Endothelial cell of umbilical vein (primary cell): ENCODE data around the gene ZNF563. TPM values are rescaled to one million over a fixed set of nuclear protein-coding genes. Genes with fewer than 3 reads are reported as not detected.

Experiments used
- BruUV-seq: library from RNA; stranded (reverse); fragments of 400-500 nt; replicated peaks from 2 replicates; lab custom pipeline; 2021; lab: Mats Ljungman, UMichigan
- CTCF ChIA-PET: fragments of 300-600, 350-600 bp; sonication (Branson Sonifier 250); formaldehyde crosslinking; loops from one replicate; lab custom pipeline; 2021; ENCODE audit warnings: antibody characterized with exemption, inconsistent platforms; lab: Charles Lee
- POLR2A ChIA-PET: fragments of 300-600, 350-600 bp; sonication (Branson Sonifier 250); formaldehyde crosslinking; loops from one replicate; lab custom pipeline; 2021; ENCODE audit warnings: antibody characterized with exemption, inconsistent platforms; lab: Charles Lee
- DNase-seq: peaks from one replicate; pipeline ENCODE4 v3.0.0-alpha.2; 2011; ENCODE audit warnings: low read depth, low spot score
- FAIRE-seq: peaks from 2 replicates; lab custom pipeline; 2011; peaks lifted over from hg19 to GRCh38; lab: Jason Lieb, UNC
- H2AFZ ChIP-seq: 2 replicates; pipeline ENCODE4 v1.6.0; 2012; ENCODE audit warnings: low read depth, low read length, control low read depth, inconsistent platforms
- H3K27ac ChIP-seq: 2 replicates; pipeline ENCODE4 v1.5.1; 2011; ENCODE audit warnings: low read depth, mild to moderate bottlenecking, control low read depth, low read length, moderate library complexity; ENCODE audit not compliant: insufficient read depth
- H3K27me3 ChIP-seq, 2 experiments: 2 replicates each; pipeline versions ENCODE4 v1.6.0 to v1.6.1; 2011; ENCODE audit warnings: low read length in 2 of 2, mixed read lengths in 1 of 2; ENCODE audit not compliant: control insufficient read depth in 2 of 2, insufficient read depth in 2 of 2
- H3K36me3 ChIP-seq, 2 experiments: 2 replicates in 1 of 2; 3 replicates in 1 of 2; pipeline ENCODE4 v1.5.1; 2011; ENCODE audit warnings: low read length in 2 of 2, mild to moderate bottlenecking in 1 of 2, moderate library complexity in 1 of 2; ENCODE audit not compliant: control insufficient read depth in 2 of 2, insufficient read depth in 2 of 2; ENCODE audit errors: extremely low read depth in 1 of 2
- H3K4me1 ChIP-seq: 3 replicates; pipeline ENCODE4 v1.5.1; 2011; ENCODE audit warnings: mild to moderate bottlenecking, low read length; ENCODE audit not compliant: control insufficient read depth, insufficient read depth; ENCODE audit errors: extremely low read depth
- H3K4me2 ChIP-seq: 2 replicates; pipeline ENCODE4 v1.6.1; 2011; ENCODE audit warnings: low read length, control low read depth, mixed read lengths; ENCODE audit not compliant: insufficient read depth
- H3K4me3 ChIP-seq, 3 experiments: fragments of 200-600 bp in 1 of 3; sonication (generic), shearing (Covaris generic) in 1 of 3; replicated peaks in 1 of 3; 2 replicates each; pipeline ENCODE4 v1.5.1; 2011 to 2016; ENCODE audit warnings: control low read depth in 3 of 3, low read length in 3 of 3, mild to moderate bottlenecking in 2 of 3, inconsistent platforms in 1 of 3, low read depth in 1 of 3, moderate library complexity in 1 of 3; ENCODE audit not compliant: insufficient read depth in 1 of 3
- H3K79me2 ChIP-seq: 2 replicates; pipeline ENCODE4 v1.6.0; 2012; ENCODE audit warnings: low read length, inconsistent platforms; ENCODE audit not compliant: control insufficient read depth, insufficient read depth
- H3K9ac ChIP-seq: replicated peaks from 2 replicates; pipeline ENCODE3; 2011; ENCODE audit warnings: low read length, control low read depth; ENCODE audit not compliant: insufficient read depth; ENCODE audit errors: extremely low read depth
- H3K9me1 ChIP-seq: replicated peaks from 3 replicates; pipeline ENCODE4 v1.6.0; 2011; ENCODE audit warnings: mild to moderate bottlenecking, low read length; ENCODE audit not compliant: control insufficient read depth, insufficient read depth; ENCODE audit errors: extremely low read depth
- H3K9me3 ChIP-seq: replicated peaks from 2 replicates; pipeline ENCODE4 v1.5.1; 2012; ENCODE audit warnings: low read length, inconsistent platforms; ENCODE audit not compliant: control insufficient read depth, insufficient read depth
- H4K20me1 ChIP-seq: replicated peaks from 2 replicates; pipeline ENCODE3; 2011; ENCODE audit warnings: mild to moderate bottlenecking, low read length; ENCODE audit not compliant: control insufficient read depth, insufficient read depth; ENCODE audit errors: extremely low read depth
- EZH2 ChIP-seq: IDR thresholded peaks from 2 replicates; pipeline ENCODE4 v1.6.1; 2012; ENCODE audit warnings: borderline replicate concordance, low read depth, mild to moderate bottlenecking, moderate library complexity, low read length, inconsistent platforms; ENCODE audit not compliant: severe bottlenecking
- FOS ChIP-seq: IDR thresholded peaks from 2 replicates; pipeline ENCODE4 v1.6.1; 2011; ENCODE audit warnings: mild to moderate bottlenecking, low read length, moderate library complexity, borderline replicate concordance; ENCODE audit not compliant: insufficient read depth
- GATA2 ChIP-seq: IDR thresholded peaks from 2 replicates; pipeline ENCODE4 v1.7.0; 2011; ENCODE audit warnings: low read depth, mild to moderate bottlenecking, moderate library complexity, mixed read lengths, low read length; ENCODE audit not compliant: insufficient read length, insufficient read depth
- JUN ChIP-seq: IDR thresholded peaks from 2 replicates; pipeline ENCODE4 v1.6.1; 2011; ENCODE audit warnings: borderline replicate concordance, low read depth; ENCODE audit not compliant: insufficient read length, insufficient read depth
- MAX ChIP-seq: IDR thresholded peaks from 2 replicates; pipeline ENCODE4 v1.6.1; 2011; ENCODE audit not compliant: insufficient read depth, insufficient read length
- MYC ChIP-seq: IDR thresholded peaks from one replicate; pipeline ENCODE4 v1.6.1; 2011; ENCODE audit warnings: mild to moderate bottlenecking, low read depth, low read length
- POLR2A ChIP-seq: IDR thresholded peaks from 2 replicates; pipeline ENCODE4 v1.6.1; 2012; ENCODE audit warnings: low read depth, mild to moderate bottlenecking, control low read depth, low read length
- POLR2AphosphoS5 ChIP-seq: IDR thresholded peaks from 2 replicates; pipeline ENCODE4 v1.6.1; 2012; ENCODE audit warnings: low read depth, mild to moderate bottlenecking, control low read depth, low read length, moderate library complexity; ENCODE audit not compliant: insufficient read depth
- dilution Hi-C: fragments of 300-500 bp; cut with MboI; formaldehyde crosslinking; loops from one replicate; pipeline ENCODE4 v1.15.0; 2019; ENCODE audit warnings: low sequenced_read_pairs; ENCODE audit not compliant: extremely low pct_ligation_motif_present
- intact Hi-C: fragments of 100-400 bp; cut with micrococcal nuclease; formaldehyde crosslinking; loops from one replicate; pipeline ENCODE4 v1.10.0; 2022
- polyA plus RNA-seq, 4 experiments: library from polyadenylated mRNA; depleted of rRNA in 3 of 4; stranded (reverse) in 3 of 4; unstranded in 1 of 4; fragments of >200 nt; gene quantifications; 2 replicates each; pipeline versions ENCODE4 v1.2.1 to v1.2.3, GENCODE V29; 2011 to 2012; ENCODE audit warnings: missing spikeins in 1 of 4
- total RNA-seq: library from RNA; stranded (reverse); gene quantifications from 2 replicates; pipeline ENCODE4 v1.2.3, GENCODE V29; 2021
- TF ChIP-seq, protein P1 (sequence below), 2 donors: IDR thresholded peaks; 1 replicate in 1 of 2; 2 replicates in 1 of 2; pipeline ENCODE4 v1.5.1; 2011; ENCODE audit warnings: low read length in 2 of 2, mild to moderate bottlenecking in 2 of 2, moderate library complexity in 2 of 2, control low read depth in 1 of 2, inconsistent platforms in 1 of 2, low read depth in 1 of 2; ENCODE audit not compliant: insufficient read depth in 1 of 2; ENCODE audit errors: extremely low read depth in 1 of 2

ZNF563 gene
- total and polyA plus RNA-seq, 2 donors (not counting 3 experiments of a cell fraction or from before 2014, with no cell fraction given), result 0.35 to 1.1 TPM

- POLR2A ChIA-PET, result no interaction called here
These were observed 13.5 kb upstream of the ZNF563 start for GRCh38 chr19:12346896-12347295.

More at GRCh38 chr19:12346896-12347295, 13.5 kb upstream of the ZNF563 start:
- H3K9me3 ChIP-seq, result peaks cover 14% of the 10 kb centered on the region
- no peaks in the 10 kb centered on the region for H4K20me1 ChIP-seq
- intact Hi-C loops (no loop called here), dilution Hi-C loops (no loop called here)
- H3K36me3 ChIP-seq, result no peaks in the 10 kb centered on the region
- H3K4me2 ChIP-seq, result no peak overlapping the region
- no peak overlapping the region for H3K4me3 ChIP-seq
- no peaks in the 10 kb centered on the region for H3K79me2 ChIP-seq
- H3K27ac ChIP-seq, result no peak overlapping the region
- no peak for DNase-seq
- no peaks in the 10 kb centered on the region for H3K4me1 ChIP-seq
- no peak overlapping the region for H3K9ac ChIP-seq
- TF ChIP-seq GATA2, result no peak
- no peak for TF ChIP-seq EZH2
- no peak for TF ChIP-seq JUN
- TF ChIP-seq POLR2AphosphoS5, result no peak
- TF ChIP-seq, protein P1, sequence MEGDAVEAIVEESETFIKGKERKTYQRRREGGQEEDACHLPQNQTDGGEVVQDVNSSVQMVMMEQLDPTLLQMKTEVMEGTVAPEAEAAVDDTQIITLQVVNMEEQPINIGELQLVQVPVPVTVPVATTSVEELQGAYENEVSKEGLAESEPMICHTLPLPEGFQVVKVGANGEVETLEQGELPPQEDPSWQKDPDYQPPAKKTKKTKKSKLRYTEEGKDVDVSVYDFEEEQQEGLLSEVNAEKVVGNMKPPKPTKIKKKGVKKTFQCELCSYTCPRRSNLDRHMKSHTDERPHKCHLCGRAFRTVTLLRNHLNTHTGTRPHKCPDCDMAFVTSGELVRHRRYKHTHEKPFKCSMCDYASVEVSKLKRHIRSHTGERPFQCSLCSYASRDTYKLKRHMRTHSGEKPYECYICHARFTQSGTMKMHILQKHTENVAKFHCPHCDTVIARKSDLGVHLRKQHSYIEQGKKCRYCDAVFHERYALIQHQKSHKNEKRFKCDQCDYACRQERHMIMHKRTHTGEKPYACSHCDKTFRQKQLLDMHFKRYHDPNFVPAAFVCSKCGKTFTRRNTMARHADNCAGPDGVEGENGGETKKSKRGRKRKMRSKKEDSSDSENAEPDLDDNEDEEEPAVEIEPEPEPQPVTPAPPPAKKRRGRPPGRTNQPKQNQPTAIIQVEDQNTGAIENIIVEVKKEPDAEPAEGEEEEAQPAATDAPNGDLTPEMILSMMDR (IDR thresholded peaks at IDR 0.05; ENCODE audit: extremely low read depth in 1 of 2, insufficient read depth in 1 of 2, low read depth in 1 of 2, low read length in 2 of 2), result no peak
- no peak for TF ChIP-seq MYC
- TF ChIP-seq FOS, result no peak
- TF ChIP-seq POLR2A, result no peak
- TF ChIP-seq MAX, result no peak
- no TSS peak for BruUV-seq
- H3K27me3 ChIP-seq, result no peaks in the 10 kb centered on the region
- H2AFZ ChIP-seq, result no peak overlapping the region
- FAIRE-seq, result no peak
- CTCF ChIA-PET, result no interaction called here
- no peaks in the 10 kb centered on the region for H3K9me1 ChIP-seq
